ENCODE data around the gene MSMO1.
A peak's percentile ranks its signal among the peaks of the same experiment; 100 is the strongest.
"Not testable (repeated sequence)": the region's sequence is repeated elsewhere in the genome, so short reads cannot be mapped to it uniquely, and the experiment has no call there.

MSMO1 gene

GRCh38 chr4:165327211-165328100, at the start of gene MSMO1:
MSMO1 (plus strand) TSS chr4:165327669; CDS start chr4:165333371, 5,702 bp downstream.
- DNase-seq (ENCODE audit: low read depth in 2 of 2, low spot score in 1 of 2), result peak; percentile 95 to 98

- DNase-seq (ENCODE audit: low read depth in 2 of 2, low spot score in 1 of 2), result not testable (repeated sequence)
These were observed 47.9 kb upstream of the MSMO1 start for GRCh38 chr4:165279531-165279930.

GRCh38 chr4:165284697-165285096, 42.8 kb upstream of the MSMO1 start:
- DNase-seq (ENCODE audit: low read depth in 2 of 2, low spot score in 1 of 2), result not testable (repeated sequence)

GRCh38 chr4:165286619-165287340, 40.7 kb upstream of the MSMO1 start:
- not testable (repeated sequence) for DNase-seq (ENCODE audit: low read depth in 2 of 2, low spot score in 1 of 2)

- no peak for DNase-seq (ENCODE audit: low read depth in 2 of 2, low spot score in 1 of 2)
These were observed 39.2 kb upstream of the MSMO1 start for GRCh38 chr4:165288226-165288625.

GRCh38 chr4:165288639-165289422, 38.6 kb upstream of the MSMO1 start:
- DNase-seq (ENCODE audit: low read depth in 2 of 2, low spot score in 1 of 2), result no peak

- no peak for DNase-seq (ENCODE audit: low read depth in 2 of 2, low spot score in 1 of 2)
These were observed 38.1 kb upstream of the MSMO1 start for GRCh38 chr4:165289423-165289785.

GRCh38 chr4:165293061-165293460, 34.4 kb upstream of the MSMO1 start:
- no peak for DNase-seq (ENCODE audit: low read depth in 2 of 2, low spot score in 1 of 2)

- DNase-seq (ENCODE audit: low read depth in 2 of 2, low spot score in 1 of 2), result no peak
These were observed 33.4 kb upstream of the MSMO1 start for GRCh38 chr4:165293927-165294649.

- DNase-seq (ENCODE audit: low read depth in 2 of 2, low spot score in 1 of 2), result no peak
These were observed 32.6 kb upstream of the MSMO1 start for GRCh38 chr4:165294907-165295306.

- DNase-seq (ENCODE audit: low read depth in 2 of 2, low spot score in 1 of 2), result no peak
These were observed 29.8 kb upstream of the MSMO1 start for GRCh38 chr4:165297626-165298025.

GRCh38 chr4:165299399-165300060, 27.9 kb upstream of the MSMO1 start:
- DNase-seq (ENCODE audit: low read depth in 2 of 2, low spot score in 1 of 2), result no peak

GRCh38 chr4:165301833-165302232, 25.6 kb upstream of the MSMO1 start:
- DNase-seq (ENCODE audit: low read depth in 2 of 2, low spot score in 1 of 2), result no peak

GRCh38 chr4:165302658-165303057, 24.8 kb upstream of the MSMO1 start:
- no peak for DNase-seq (ENCODE audit: low read depth in 2 of 2, low spot score in 1 of 2)

- no peak for DNase-seq (ENCODE audit: low read depth in 2 of 2, low spot score in 1 of 2)
These were observed 19.3 kb upstream of the MSMO1 start for GRCh38 chr4:165308166-165308565.

GRCh38 chr4:165308606-165309005, 18.9 kb upstream of the MSMO1 start:
- DNase-seq (ENCODE audit: low read depth in 2 of 2, low spot score in 1 of 2), result no peak

- no peak for DNase-seq (ENCODE audit: low read depth in 2 of 2, low spot score in 1 of 2)
These were observed 18.0 kb upstream of the MSMO1 start for GRCh38 chr4:165309456-165309855.

- no peak for DNase-seq (ENCODE audit: low read depth in 2 of 2, low spot score in 1 of 2)
These were observed 15.0 kb upstream of the MSMO1 start for GRCh38 chr4:165312506-165312905.

GRCh38 chr4:165319030-165319429, 8.4 kb upstream of the MSMO1 start:
- DNase-seq (ENCODE audit: low read depth in 2 of 2, low spot score in 1 of 2), result no peak

- no peak for DNase-seq (ENCODE audit: low read depth in 2 of 2, low spot score in 1 of 2)
These were observed 8.0 kb upstream of the MSMO1 start for GRCh38 chr4:165319509-165319908.
